HepG2 (cell line): ENCODE measurements around the gene UQCC5. TPM values are rescaled to one million over a fixed set of nuclear protein-coding genes. Genes with fewer than 3 reads are reported as not detected.

Experiments used
- ADNP ChIP-seq: sonication (generic); formaldehyde crosslinking; IDR thresholded peaks from 2 replicates; pipeline ENCODE4 v1.4.0; 2020; ENCODE audit warnings: missing genetic modification reagents
- CC2D1A ChIP-seq: sonication (generic); formaldehyde crosslinking; IDR thresholded peaks from 2 replicates; pipeline ENCODE4 v1.8.1; 2023; ENCODE audit warnings: mild to moderate bottlenecking, missing genetic modification reagents
- DPF2 ChIP-seq: sonication (generic); formaldehyde crosslinking; IDR thresholded peaks from 2 replicates; pipeline ENCODE4 v1.4.0; 2020; ENCODE audit warnings: mild to moderate bottlenecking, low read depth, missing genetic modification reagents, borderline replicate concordance
- EED ChIP-seq: sonication (generic); formaldehyde crosslinking; IDR thresholded peaks from 2 replicates; pipeline ENCODE4 v1.5.0; 2020; ENCODE audit warnings: mild to moderate bottlenecking, missing genetic modification reagents
- ELF1 ChIP-seq: sonication (generic); formaldehyde crosslinking; IDR thresholded peaks from 2 replicates; pipeline ENCODE4 v1.4.0; 2020; ENCODE audit warnings: missing genetic modification reagents
- MTERF4 ChIP-seq: sonication (generic); formaldehyde crosslinking; IDR thresholded peaks from 2 replicates; pipeline ENCODE4 v1.8.0; 2023; ENCODE audit warnings: mild to moderate bottlenecking, missing genetic modification reagents
- YY1 ChIP-seq: IDR thresholded peaks from 2 replicates; pipeline ENCODE4 v1.6.1; 2011; ENCODE audit warnings: low read length, low read depth, moderate library complexity, mild to moderate bottlenecking; ENCODE audit not compliant: insufficient read depth, insufficient replicate concordance
- ZBTB10 ChIP-seq: sonication (generic); formaldehyde crosslinking; IDR thresholded peaks from 2 replicates; pipeline ENCODE4 v1.4.0; 2020; ENCODE audit warnings: missing genetic modification reagents, borderline replicate concordance
- ZNF451 ChIP-seq: sonication (generic); formaldehyde crosslinking; IDR thresholded peaks from 2 replicates; pipeline ENCODE4 v1.5.0; 2020; ENCODE audit warnings: mild to moderate bottlenecking, missing genetic modification reagents
- ZNF530 ChIP-seq: sonication (generic); formaldehyde crosslinking; IDR thresholded peaks from 2 replicates; pipeline ENCODE4 v1.5.0; 2020; ENCODE audit warnings: low read depth, mild to moderate bottlenecking, missing genetic modification reagents
- ZNF687 ChIP-seq: sonication (generic); formaldehyde crosslinking; IDR thresholded peaks from 2 replicates; pipeline ENCODE4 v1.5.1; 2020; ENCODE audit warnings: mild to moderate bottlenecking, missing genetic modification reagents, moderate library complexity
- ZNF768 ChIP-seq: sonication (generic); formaldehyde crosslinking; IDR thresholded peaks from 2 replicates; pipeline ENCODE4 v1.4.0; 2020; ENCODE audit warnings: missing genetic modification reagents
- ZNF772 ChIP-seq: sonication (generic); formaldehyde crosslinking; IDR thresholded peaks from 2 replicates; pipeline ENCODE4 v1.5.0; 2020; ENCODE audit warnings: mild to moderate bottlenecking, missing genetic modification reagents
- ZNF776 ChIP-seq: sonication (generic); formaldehyde crosslinking; IDR thresholded peaks from 2 replicates; pipeline ENCODE4 v1.4.0; 2020; ENCODE audit warnings: mild to moderate bottlenecking, missing genetic modification reagents
- ZNF790 ChIP-seq: sonication (generic); formaldehyde crosslinking; IDR thresholded peaks from 2 replicates; pipeline ENCODE4 v1.8.0; 2022; ENCODE audit warnings: missing genetic modification reagents, mild to moderate bottlenecking, borderline replicate concordance
- polyA plus RNA-seq, 8 experiments: library from polyadenylated mRNA; depleted of rRNA in 3 of 8; stranded (reverse) in 7 of 8; unstranded in 1 of 8; fragments of >200 nt; fragmentation: Illumina TruSeq in 4 of 8; extraction: Trizol in 4 of 8; gene quantifications; 2 replicates each; pipeline versions ENCODE4 v1.2.1 to v1.2.3, GENCODE V29; 2011 to 2016; ENCODE audit warnings: low read depth in 4 of 8, missing spikeins in 1 of 8, mixed read lengths in 1 of 8; ENCODE audit not compliant: insufficient read depth in 1 of 8
- total RNA-seq, 5 experiments: library from RNA; depleted of rRNA; stranded (reverse); fragments of >200 nt; fragmentation: Illumina TruSeq; extraction: Trizol; gene quantifications; 2 replicates each; pipeline ENCODE4 v1.2.3, GENCODE V29; 2016; ENCODE audit warnings: low read depth in 1 of 5
- TF ChIP-seq, protein P1 (sequence below): IDR thresholded peaks from 2 replicates; pipeline ENCODE4 v1.6.1; 2016; ENCODE audit warnings: low read depth
- TF ChIP-seq, protein P2 (sequence below): sonication (generic); formaldehyde crosslinking; IDR thresholded peaks from 2 replicates; pipeline ENCODE4 v1.5.1; 2020; ENCODE audit warnings: mild to moderate bottlenecking, missing genetic modification reagents, moderate library complexity

The UQCC5 gene
- total and polyA plus RNA-seq, 2 of the 13 experiments (the other 11 are each of a cell fraction or from before 2014, with no cell fraction given) = 15.4 to 29.5 TPM

DNA sequence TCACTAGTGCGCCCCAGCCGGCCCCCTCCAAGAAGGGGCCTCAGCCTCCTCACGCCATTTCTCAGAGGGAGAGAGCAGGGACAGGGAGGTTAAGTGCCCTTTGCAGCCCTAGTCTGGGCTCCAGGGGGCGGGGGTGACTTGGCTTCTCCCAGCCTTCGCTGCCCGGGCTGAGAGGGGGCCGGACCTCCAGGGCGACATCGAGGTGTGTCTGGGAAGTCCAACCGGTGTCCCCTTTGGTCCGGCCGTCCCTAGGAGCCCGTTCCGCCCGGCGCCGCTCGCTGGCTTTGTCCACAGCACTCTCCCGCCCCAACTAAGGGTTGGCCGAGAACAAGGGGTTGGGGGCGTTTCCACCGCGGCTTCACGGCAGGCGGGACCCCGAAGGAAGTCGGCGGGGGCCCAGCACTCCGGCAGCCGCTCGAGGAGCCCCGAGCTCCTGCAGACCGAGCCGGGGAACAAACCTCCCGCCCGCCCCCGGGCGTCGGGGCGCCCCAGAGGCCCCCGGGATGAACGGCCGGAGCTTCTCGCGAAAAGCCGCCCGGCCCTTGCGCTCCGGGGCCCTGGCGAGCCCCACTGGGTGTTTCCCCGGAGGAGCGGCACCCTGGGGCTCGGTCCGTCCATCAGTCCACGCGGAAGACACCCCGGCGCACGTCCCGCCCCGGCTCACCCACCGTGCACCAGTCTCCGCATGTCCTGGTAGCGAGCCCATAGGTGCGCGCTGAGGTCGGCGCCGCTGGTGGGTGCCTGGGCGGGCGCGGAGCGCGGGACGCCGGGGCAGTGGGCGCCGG is 3.4 kb upstream of the UQCC5 start (continued):
- peak; percentile 65; the same call in 1 of the 2 replicates for TF ChIP-seq ZBTB10
- no peak for TF ChIP-seq DPF2 (CRISPR knock-in tag)
- TF ChIP-seq ADNP (CRISPR knock-in tag) = no peak
- TF ChIP-seq, protein P1, sequence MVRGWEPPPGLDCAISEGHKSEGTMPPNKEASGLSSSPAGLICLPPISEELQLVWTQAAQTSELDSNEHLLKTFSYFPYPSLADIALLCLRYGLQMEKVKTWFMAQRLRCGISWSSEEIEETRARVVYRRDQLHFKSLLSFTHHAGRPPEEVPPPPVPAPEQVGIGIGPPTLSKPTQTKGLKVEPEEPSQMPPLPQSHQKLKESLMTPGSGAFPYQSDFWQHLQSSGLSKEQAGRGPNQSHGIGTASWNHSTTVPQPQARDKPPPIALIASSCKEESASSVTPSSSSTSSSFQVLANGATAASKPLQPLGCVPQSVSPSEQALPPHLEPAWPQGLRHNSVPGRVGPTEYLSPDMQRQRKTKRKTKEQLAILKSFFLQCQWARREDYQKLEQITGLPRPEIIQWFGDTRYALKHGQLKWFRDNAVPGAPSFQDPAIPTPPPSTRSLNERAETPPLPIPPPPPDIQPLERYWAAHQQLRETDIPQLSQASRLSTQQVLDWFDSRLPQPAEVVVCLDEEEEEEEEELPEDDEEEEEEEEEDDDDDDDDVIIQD (CRISPR knock-in tag) = no peak
- no peak for TF ChIP-seq ZNF530 (CRISPR knock-in tag)
- TF ChIP-seq ZNF772 (CRISPR knock-in tag) = no peak; the same call in 1 of the 2 replicates
- peak; percentile 79 for TF ChIP-seq ZNF687 (CRISPR knock-in tag)
- no peak; the same call in 1 of the 2 replicates for TF ChIP-seq ZNF776 (CRISPR knock-in tag)
- no peak for TF ChIP-seq ZNF768 (CRISPR knock-in tag)
- no peak for TF ChIP-seq CC2D1A
- TF ChIP-seq ELF1 (CRISPR knock-in tag) = no peak
- TF ChIP-seq ZNF451 (CRISPR knock-in tag) = no peak
- peak; percentile 17 for TF ChIP-seq YY1
- TF ChIP-seq MTERF4 (CRISPR knock-in tag) = no peak
- TF ChIP-seq ZNF790 (CRISPR knock-in tag) = no peak
- TF ChIP-seq, protein P2, sequence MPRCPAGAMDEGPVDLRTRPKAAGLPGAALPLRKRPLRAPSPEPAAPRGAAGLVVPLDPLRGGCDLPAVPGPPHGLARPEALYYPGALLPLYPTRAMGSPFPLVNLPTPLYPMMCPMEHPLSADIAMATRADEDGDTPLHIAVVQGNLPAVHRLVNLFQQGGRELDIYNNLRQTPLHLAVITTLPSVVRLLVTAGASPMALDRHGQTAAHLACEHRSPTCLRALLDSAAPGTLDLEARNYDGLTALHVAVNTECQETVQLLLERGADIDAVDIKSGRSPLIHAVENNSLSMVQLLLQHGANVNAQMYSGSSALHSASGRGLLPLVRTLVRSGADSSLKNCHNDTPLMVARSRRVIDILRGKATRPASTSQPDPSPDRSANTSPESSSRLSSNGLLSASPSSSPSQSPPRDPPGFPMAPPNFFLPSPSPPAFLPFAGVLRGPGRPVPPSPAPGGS = no peak; the same call in 1 of the 2 replicates
- peak; percentile 76; the same call in 1 of the 2 replicates for TF ChIP-seq EED (CRISPR knock-in tag)
